ENCODE results near the gene HBG1.
"Not testable (repeated sequence)": the region's sequence is repeated elsewhere in the genome, so short reads cannot be mapped to it uniquely, and the experiment has no call there.

Gene HBG1

GRCh38 chr11:5249807-5250396 lies at the start of gene HBG1:
Gene HBG1 (minus strand): TSS chr11:5249857. CDS start chr11:5249804, 53 bp downstream.
- not testable (repeated sequence) for DNase-seq

GRCh38 chr11:5298451-5298850 lies 48.8 kb upstream of the HBG1 start:
- no peak for DNase-seq

- no peak for DNase-seq
These were observed 48.2 kb upstream of the HBG1 start for GRCh38 chr11:5297721-5298323.

GRCh38 chr11:5294342-5294995 lies 44.8 kb upstream of the HBG1 start:
- not testable (repeated sequence) for DNase-seq

GRCh38 chr11:5293028-5293427 lies 43.4 kb upstream of the HBG1 start:
- DNase-seq, result no peak

GRCh38 chr11:5291207-5291838 lies 41.7 kb upstream of the HBG1 start:
- DNase-seq, result no peak

GRCh38 chr11:5290106-5290505 lies 40.4 kb upstream of the HBG1 start:
- no peak for DNase-seq

- DNase-seq, result no peak
These were observed 40.0 kb upstream of the HBG1 start for GRCh38 chr11:5289696-5290095.

GRCh38 chr11:5288906-5289550 lies 39.4 kb upstream of the HBG1 start:
- DNase-seq, result no peak

- no peak for DNase-seq
These were observed 38.6 kb upstream of the HBG1 start for GRCh38 chr11:5288108-5288905.

GRCh38 chr11:5286901-5287300 lies 37.2 kb upstream of the HBG1 start:
- DNase-seq, result no peak

GRCh38 chr11:5286351-5286750 lies 36.7 kb upstream of the HBG1 start:
- DNase-seq, result no peak

GRCh38 chr11:5285703-5286340 lies 36.2 kb upstream of the HBG1 start:
- DNase-seq, result no peak

GRCh38 chr11:5284637-5285036 lies 35.0 kb upstream of the HBG1 start:
- no peak for DNase-seq

GRCh38 chr11:5283882-5284281 lies 34.2 kb upstream of the HBG1 start:
- no peak for DNase-seq

GRCh38 chr11:5283086-5283485 lies 33.4 kb upstream of the HBG1 start:
- no peak for DNase-seq

GRCh38 chr11:5282628-5283027 lies 33.0 kb upstream of the HBG1 start:
- no peak for DNase-seq

GRCh38 chr11:5281596-5281995 lies 31.9 kb upstream of the HBG1 start:
- no peak for DNase-seq

GRCh38 chr11:5280582-5281102 lies 31.0 kb upstream of the HBG1 start:
- peak; percentile 28 for DNase-seq

- no peak for DNase-seq
These were observed 29.9 kb upstream of the HBG1 start for GRCh38 chr11:5279471-5280090.

- no peak for DNase-seq
These were observed 28.2 kb upstream of the HBG1 start for GRCh38 chr11:5277807-5278382.
